Endothelial cell of umbilical vein (primary cell): ENCODE data around the gene TMEM185A. TPM values are rescaled to one million over a fixed set of nuclear protein-coding genes. Genes with fewer than 3 reads are reported as not detected.

Experiments used
- BruUV-seq: library from RNA; stranded (reverse); fragments of 400-500 nt; replicated peaks from 2 replicates; lab custom pipeline; 2021; lab: Mats Ljungman, UMichigan
- CTCF ChIA-PET: fragments of 300-600, 350-600 bp; sonication (Branson Sonifier 250); formaldehyde crosslinking; loops from one replicate; lab custom pipeline; 2021; ENCODE audit warnings: antibody characterized with exemption, inconsistent platforms; lab: Charles Lee
- POLR2A ChIA-PET: fragments of 300-600, 350-600 bp; sonication (Branson Sonifier 250); formaldehyde crosslinking; loops from one replicate; lab custom pipeline; 2021; ENCODE audit warnings: antibody characterized with exemption, inconsistent platforms; lab: Charles Lee
- DNase-seq: peaks from one replicate; pipeline ENCODE4 v3.0.0-alpha.2; 2011; ENCODE audit warnings: low read depth, low spot score
- FAIRE-seq: peaks from 2 replicates; lab custom pipeline; 2011; peaks lifted over from hg19 to GRCh38; lab: Jason Lieb, UNC
- H2AFZ ChIP-seq: 2 replicates; pipeline ENCODE4 v1.6.0; 2012; ENCODE audit warnings: low read depth, low read length, control low read depth, inconsistent platforms
- H3K27ac ChIP-seq: 2 replicates; pipeline ENCODE4 v1.5.1; 2011; ENCODE audit warnings: low read depth, mild to moderate bottlenecking, control low read depth, low read length, moderate library complexity; ENCODE audit not compliant: insufficient read depth
- H3K27me3 ChIP-seq, 2 experiments: 2 replicates each; pipeline versions ENCODE4 v1.6.0 to v1.6.1; 2011; ENCODE audit warnings: low read length in 2 of 2, mixed read lengths in 1 of 2; ENCODE audit not compliant: control insufficient read depth in 2 of 2, insufficient read depth in 2 of 2
- H3K36me3 ChIP-seq, 2 experiments: 2 replicates in 1 of 2; 3 replicates in 1 of 2; pipeline ENCODE4 v1.5.1; 2011; ENCODE audit warnings: low read length in 2 of 2, mild to moderate bottlenecking in 1 of 2, moderate library complexity in 1 of 2; ENCODE audit not compliant: control insufficient read depth in 2 of 2, insufficient read depth in 2 of 2; ENCODE audit errors: extremely low read depth in 1 of 2
- H3K4me1 ChIP-seq: 3 replicates; pipeline ENCODE4 v1.5.1; 2011; ENCODE audit warnings: mild to moderate bottlenecking, low read length; ENCODE audit not compliant: control insufficient read depth, insufficient read depth; ENCODE audit errors: extremely low read depth
- H3K4me2 ChIP-seq: 2 replicates; pipeline ENCODE4 v1.6.1; 2011; ENCODE audit warnings: low read length, control low read depth, mixed read lengths; ENCODE audit not compliant: insufficient read depth
- H3K4me3 ChIP-seq, 3 experiments: fragments of 200-600 bp in 1 of 3; sonication (generic), shearing (Covaris generic) in 1 of 3; replicated peaks in 1 of 3; 2 replicates each; pipeline ENCODE4 v1.5.1; 2011 to 2016; ENCODE audit warnings: control low read depth in 3 of 3, low read length in 3 of 3, mild to moderate bottlenecking in 2 of 3, inconsistent platforms in 1 of 3, low read depth in 1 of 3, moderate library complexity in 1 of 3; ENCODE audit not compliant: insufficient read depth in 1 of 3
- H3K79me2 ChIP-seq: 2 replicates; pipeline ENCODE4 v1.6.0; 2012; ENCODE audit warnings: low read length, inconsistent platforms; ENCODE audit not compliant: control insufficient read depth, insufficient read depth
- H3K9ac ChIP-seq: replicated peaks from 2 replicates; pipeline ENCODE3; 2011; ENCODE audit warnings: low read length, control low read depth; ENCODE audit not compliant: insufficient read depth; ENCODE audit errors: extremely low read depth
- H3K9me1 ChIP-seq: replicated peaks from 3 replicates; pipeline ENCODE4 v1.6.0; 2011; ENCODE audit warnings: mild to moderate bottlenecking, low read length; ENCODE audit not compliant: control insufficient read depth, insufficient read depth; ENCODE audit errors: extremely low read depth
- H3K9me3 ChIP-seq: replicated peaks from 2 replicates; pipeline ENCODE4 v1.5.1; 2012; ENCODE audit warnings: low read length, inconsistent platforms; ENCODE audit not compliant: control insufficient read depth, insufficient read depth
- H4K20me1 ChIP-seq: replicated peaks from 2 replicates; pipeline ENCODE3; 2011; ENCODE audit warnings: mild to moderate bottlenecking, low read length; ENCODE audit not compliant: control insufficient read depth, insufficient read depth; ENCODE audit errors: extremely low read depth
- EZH2 ChIP-seq: IDR thresholded peaks from 2 replicates; pipeline ENCODE4 v1.6.1; 2012; ENCODE audit warnings: borderline replicate concordance, low read depth, mild to moderate bottlenecking, moderate library complexity, low read length, inconsistent platforms; ENCODE audit not compliant: severe bottlenecking
- FOS ChIP-seq: IDR thresholded peaks from 2 replicates; pipeline ENCODE4 v1.6.1; 2011; ENCODE audit warnings: mild to moderate bottlenecking, low read length, moderate library complexity, borderline replicate concordance; ENCODE audit not compliant: insufficient read depth
- GATA2 ChIP-seq: IDR thresholded peaks from 2 replicates; pipeline ENCODE4 v1.7.0; 2011; ENCODE audit warnings: low read depth, mild to moderate bottlenecking, moderate library complexity, mixed read lengths, low read length; ENCODE audit not compliant: insufficient read length, insufficient read depth
- JUN ChIP-seq: IDR thresholded peaks from 2 replicates; pipeline ENCODE4 v1.6.1; 2011; ENCODE audit warnings: borderline replicate concordance, low read depth; ENCODE audit not compliant: insufficient read length, insufficient read depth
- MYC ChIP-seq: IDR thresholded peaks from one replicate; pipeline ENCODE4 v1.6.1; 2011; ENCODE audit warnings: mild to moderate bottlenecking, low read depth, low read length
- POLR2A ChIP-seq: IDR thresholded peaks from 2 replicates; pipeline ENCODE4 v1.6.1; 2012; ENCODE audit warnings: low read depth, mild to moderate bottlenecking, control low read depth, low read length
- POLR2AphosphoS5 ChIP-seq: IDR thresholded peaks from 2 replicates; pipeline ENCODE4 v1.6.1; 2012; ENCODE audit warnings: low read depth, mild to moderate bottlenecking, control low read depth, low read length, moderate library complexity; ENCODE audit not compliant: insufficient read depth
- dilution Hi-C: fragments of 300-500 bp; cut with MboI; formaldehyde crosslinking; loops from one replicate; pipeline ENCODE4 v1.15.0; 2019; ENCODE audit warnings: low sequenced_read_pairs; ENCODE audit not compliant: extremely low pct_ligation_motif_present
- intact Hi-C: fragments of 100-400 bp; cut with micrococcal nuclease; formaldehyde crosslinking; loops from one replicate; pipeline ENCODE4 v1.10.0; 2022
- polyA plus RNA-seq, 4 experiments: library from polyadenylated mRNA; depleted of rRNA in 3 of 4; stranded (reverse) in 3 of 4; unstranded in 1 of 4; fragments of >200 nt; gene quantifications; 2 replicates each; pipeline versions ENCODE4 v1.2.1 to v1.2.3, GENCODE V29; 2011 to 2012; ENCODE audit warnings: missing spikeins in 1 of 4
- total RNA-seq: library from RNA; stranded (reverse); gene quantifications from 2 replicates; pipeline ENCODE4 v1.2.3, GENCODE V29; 2021
- TF ChIP-seq, protein P1 (sequence below): IDR thresholded peaks from 2 replicates; pipeline ENCODE4 v1.6.1; 2011; ENCODE audit not compliant: insufficient read depth, insufficient read length
- TF ChIP-seq, protein P2 (sequence below), 2 donors: IDR thresholded peaks; 1 replicate in 1 of 2; 2 replicates in 1 of 2; pipeline ENCODE4 v1.5.1; 2011; ENCODE audit warnings: low read length in 2 of 2, mild to moderate bottlenecking in 2 of 2, moderate library complexity in 2 of 2, control low read depth in 1 of 2, inconsistent platforms in 1 of 2, low read depth in 1 of 2; ENCODE audit not compliant: insufficient read depth in 1 of 2; ENCODE audit errors: extremely low read depth in 1 of 2

The TMEM185A gene
- total and polyA plus RNA-seq, 2 donors (not counting 3 experiments of a cell fraction or from before 2014, with no cell fraction given): 16.9 to 29.7 TPM

DNA sequence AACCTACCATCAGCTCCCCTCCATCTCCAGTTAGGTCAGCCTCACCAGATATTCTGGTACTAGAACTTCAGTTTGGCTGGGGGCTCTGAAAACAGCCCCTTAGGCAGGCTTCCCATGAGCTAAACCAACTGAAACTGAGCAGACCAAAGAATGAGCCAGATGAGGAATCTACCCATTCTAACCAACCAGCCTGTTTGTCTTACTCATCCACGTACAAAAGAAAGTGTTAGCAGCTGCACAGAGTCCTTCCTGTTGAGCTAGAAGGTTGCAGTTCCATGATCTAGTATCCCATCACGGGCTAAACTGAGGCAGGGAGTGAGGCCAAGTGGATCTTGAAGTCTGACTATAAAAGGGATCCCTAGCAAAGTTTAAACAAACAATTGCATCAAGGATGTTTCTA lies 61.8 kb downstream of the TMEM185A start:
- Histone ChIP-seq H3K36me3 (no peaks in the 10 kb centered on the region), H3K4me2 (no peak overlapping the region), H4K20me1 (no peaks in the 10 kb centered on the region), H3K9me1 (no peaks in the 10 kb centered on the region), H3K9me3 (no peaks in the 10 kb centered on the region), H3K4me1 (no peaks in the 10 kb centered on the region), H3K9ac (no peak overlapping the region), H3K27me3 (no peaks in the 10 kb centered on the region), H3K79me2 (no peaks in the 10 kb centered on the region), H3K27ac (no peak overlapping the region), H2AFZ (no peak overlapping the region), H3K4me3 (no peak overlapping the region)
- dilution Hi-C loops: no loop called here
- DNase-seq (no peak), FAIRE-seq (no peak)
- ChIA-PET POLR2A (no interaction called here), CTCF (no interaction called here)
- intact Hi-C loops: no loop called here
- no TSS peak for BruUV-seq
- TF ChIP-seq EZH2 (no peak), POLR2AphosphoS5 (no peak), GATA2 (no peak), FOS (no peak), POLR2A (no peak), JUN (no peak), MYC (no peak)
- TF ChIP-seq, protein P1, sequence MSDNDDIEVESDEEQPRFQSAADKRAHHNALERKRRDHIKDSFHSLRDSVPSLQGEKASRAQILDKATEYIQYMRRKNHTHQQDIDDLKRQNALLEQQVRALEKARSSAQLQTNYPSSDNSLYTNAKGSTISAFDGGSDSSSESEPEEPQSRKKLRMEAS: no peak
- TF ChIP-seq, protein P2, sequence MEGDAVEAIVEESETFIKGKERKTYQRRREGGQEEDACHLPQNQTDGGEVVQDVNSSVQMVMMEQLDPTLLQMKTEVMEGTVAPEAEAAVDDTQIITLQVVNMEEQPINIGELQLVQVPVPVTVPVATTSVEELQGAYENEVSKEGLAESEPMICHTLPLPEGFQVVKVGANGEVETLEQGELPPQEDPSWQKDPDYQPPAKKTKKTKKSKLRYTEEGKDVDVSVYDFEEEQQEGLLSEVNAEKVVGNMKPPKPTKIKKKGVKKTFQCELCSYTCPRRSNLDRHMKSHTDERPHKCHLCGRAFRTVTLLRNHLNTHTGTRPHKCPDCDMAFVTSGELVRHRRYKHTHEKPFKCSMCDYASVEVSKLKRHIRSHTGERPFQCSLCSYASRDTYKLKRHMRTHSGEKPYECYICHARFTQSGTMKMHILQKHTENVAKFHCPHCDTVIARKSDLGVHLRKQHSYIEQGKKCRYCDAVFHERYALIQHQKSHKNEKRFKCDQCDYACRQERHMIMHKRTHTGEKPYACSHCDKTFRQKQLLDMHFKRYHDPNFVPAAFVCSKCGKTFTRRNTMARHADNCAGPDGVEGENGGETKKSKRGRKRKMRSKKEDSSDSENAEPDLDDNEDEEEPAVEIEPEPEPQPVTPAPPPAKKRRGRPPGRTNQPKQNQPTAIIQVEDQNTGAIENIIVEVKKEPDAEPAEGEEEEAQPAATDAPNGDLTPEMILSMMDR (IDR thresholded peaks at IDR 0.05; ENCODE audit: extremely low read depth in 1 of 2, insufficient read depth in 1 of 2, low read depth in 1 of 2, low read length in 2 of 2): no peak
